NCI-H524 (cell line): ENCODE results near the gene CDHR5.

Experiments
- DNase-seq, 2 experiments: peaks; one replicate each; lab custom pipeline; 2025; lab: John Stamatoyannopoulos, UW

The CDHR5 gene

DNA sequence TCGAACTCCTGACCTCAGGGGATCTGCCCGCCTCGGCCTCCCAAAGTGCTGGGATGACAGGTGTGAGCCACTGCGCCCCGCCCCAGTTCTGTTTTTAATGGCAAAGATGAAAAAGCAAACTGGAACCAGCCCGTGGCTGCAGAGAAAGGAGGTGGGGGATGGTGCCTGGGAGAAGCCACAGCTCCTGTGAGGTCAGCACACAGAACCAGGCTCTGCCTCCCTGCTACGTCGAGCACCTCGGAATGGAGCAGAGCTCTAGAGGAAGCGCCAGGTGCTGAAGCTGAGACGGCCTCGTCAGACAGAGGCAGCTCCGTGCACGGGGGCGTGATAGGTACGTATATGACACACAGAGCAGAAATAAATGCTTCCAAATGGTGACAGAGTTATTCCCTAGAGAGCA lies 20.8 kb upstream of the CDHR5 start:
- DNase-seq, result no peak

DNA sequence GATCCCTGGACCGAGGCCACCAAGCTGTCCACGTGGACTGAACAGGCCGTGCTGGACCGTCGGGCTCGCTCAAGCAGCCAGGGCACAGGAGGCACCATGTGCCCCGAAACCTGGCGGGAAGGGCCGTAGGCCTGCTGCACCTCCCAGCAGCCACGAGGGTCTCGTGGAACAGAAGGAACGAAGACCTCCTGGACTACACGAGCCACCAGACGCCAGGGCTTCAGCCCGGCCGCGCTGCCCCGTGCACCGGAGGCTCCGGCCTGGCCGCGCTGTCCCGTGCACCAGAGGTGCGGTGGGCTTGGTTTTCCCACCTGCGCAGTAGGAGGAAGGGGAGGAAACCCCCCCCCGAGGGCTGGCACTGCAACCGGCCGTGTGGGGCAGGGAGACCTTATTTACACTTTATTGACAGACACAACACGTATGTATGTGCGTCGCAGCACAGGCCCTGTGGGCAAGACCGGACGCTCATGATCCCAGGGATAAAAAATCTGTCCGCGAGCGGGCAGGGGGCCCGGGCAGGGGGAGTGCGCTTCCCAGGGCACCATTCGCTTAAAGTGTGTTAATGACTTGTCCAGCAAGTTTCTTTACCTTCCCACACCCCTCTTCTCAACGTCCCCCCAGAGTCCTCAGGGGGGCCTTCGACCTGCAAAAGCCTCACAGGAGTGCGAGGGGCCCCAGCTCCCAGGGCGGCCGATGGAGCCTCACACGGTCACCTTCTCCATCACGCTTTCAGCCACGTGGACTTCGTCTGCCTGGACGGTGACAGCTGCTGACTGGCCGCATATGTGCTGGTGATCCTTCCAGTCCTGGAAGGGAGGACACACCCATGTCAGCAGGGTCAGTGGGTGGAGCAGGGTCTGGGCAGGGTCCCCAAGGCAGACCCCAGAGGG lies 19.3 kb upstream of the CDHR5 start:
- no peak for DNase-seq

DNA sequence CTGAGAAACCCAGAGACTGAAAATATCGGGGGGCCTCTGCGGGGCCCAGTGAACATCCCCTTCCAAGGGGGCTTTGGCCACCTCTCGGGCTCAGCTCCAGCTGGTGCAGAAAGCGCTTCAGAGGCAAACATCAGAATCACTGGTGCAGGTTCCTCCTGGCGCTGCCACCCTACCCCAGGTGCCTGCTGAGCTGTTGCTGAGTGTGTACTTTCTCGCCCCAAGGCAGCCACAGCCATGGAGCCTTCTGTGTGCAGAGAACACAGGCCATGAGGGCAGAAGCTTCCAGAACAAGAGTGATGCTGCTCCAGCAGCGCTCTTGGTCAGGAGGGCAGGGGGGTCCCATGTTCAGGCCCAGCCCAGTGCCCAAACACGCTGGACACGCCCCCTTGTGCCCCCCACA lies 18.6 kb upstream of the CDHR5 start:
- DNase-seq, result no peak

DNA sequence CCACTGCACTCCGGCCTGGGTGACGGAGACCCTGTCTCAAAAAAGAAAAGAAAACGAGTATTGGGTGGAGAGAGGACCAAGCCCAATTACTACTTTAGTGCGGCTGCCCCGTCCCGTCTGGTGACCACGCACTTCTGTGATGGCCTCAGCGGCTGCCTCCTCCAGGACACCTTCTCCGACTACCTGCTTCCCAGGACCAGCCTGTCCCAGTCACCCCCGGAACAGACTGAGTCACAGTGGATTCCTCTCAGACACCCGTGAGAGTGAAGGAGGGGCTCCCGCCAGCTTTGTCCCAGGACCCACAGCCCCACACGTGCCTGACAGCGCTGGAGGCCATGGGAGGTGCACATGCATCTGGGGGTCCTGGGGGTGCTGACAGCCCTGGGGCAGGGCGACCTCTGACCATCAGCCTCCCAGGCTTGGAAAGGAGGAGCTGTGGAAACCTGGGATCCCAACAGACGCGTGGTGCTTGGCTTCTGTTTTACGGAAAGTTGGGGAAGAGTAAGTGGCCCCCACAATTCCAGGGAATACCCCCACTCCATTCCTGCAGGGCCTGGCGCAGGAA lies 17.1 kb upstream of the CDHR5 start:
- DNase-seq, result no peak

DNA sequence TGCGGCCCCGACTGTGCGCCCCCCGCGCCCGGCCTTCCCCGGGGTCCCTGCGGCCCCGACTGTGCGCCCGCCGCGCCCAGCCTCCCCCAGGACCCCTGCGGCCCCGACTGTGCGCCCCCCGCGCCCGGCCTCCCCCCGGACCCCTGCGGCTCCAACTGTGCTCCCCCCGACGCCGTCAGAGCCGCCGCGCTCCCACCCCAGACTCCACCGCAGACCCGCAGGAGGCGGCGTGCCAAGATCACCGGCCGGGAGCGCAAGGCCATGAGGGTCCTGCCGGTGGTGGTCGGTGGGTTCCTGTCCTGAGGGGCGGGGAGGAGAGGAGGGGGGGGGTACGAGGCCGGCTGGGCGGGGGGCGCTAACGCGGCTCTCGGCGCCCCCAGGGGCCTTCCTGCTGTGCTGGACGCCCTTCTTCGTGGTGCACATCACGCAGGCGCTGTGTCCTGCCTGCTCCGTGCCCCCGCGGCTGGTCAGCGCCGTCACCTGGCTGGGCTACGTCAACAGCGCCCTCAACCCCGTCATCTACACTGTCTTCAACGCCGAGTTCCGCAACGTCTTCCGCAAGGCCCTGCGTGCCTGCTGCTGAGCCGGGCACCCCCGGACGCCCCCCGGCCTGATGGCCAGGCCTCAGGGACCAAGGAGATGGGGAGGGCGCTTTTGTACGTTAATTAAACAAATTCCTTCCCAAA lies 15.4 kb upstream of the CDHR5 start:
- DNase-seq, result no peak

DNA sequence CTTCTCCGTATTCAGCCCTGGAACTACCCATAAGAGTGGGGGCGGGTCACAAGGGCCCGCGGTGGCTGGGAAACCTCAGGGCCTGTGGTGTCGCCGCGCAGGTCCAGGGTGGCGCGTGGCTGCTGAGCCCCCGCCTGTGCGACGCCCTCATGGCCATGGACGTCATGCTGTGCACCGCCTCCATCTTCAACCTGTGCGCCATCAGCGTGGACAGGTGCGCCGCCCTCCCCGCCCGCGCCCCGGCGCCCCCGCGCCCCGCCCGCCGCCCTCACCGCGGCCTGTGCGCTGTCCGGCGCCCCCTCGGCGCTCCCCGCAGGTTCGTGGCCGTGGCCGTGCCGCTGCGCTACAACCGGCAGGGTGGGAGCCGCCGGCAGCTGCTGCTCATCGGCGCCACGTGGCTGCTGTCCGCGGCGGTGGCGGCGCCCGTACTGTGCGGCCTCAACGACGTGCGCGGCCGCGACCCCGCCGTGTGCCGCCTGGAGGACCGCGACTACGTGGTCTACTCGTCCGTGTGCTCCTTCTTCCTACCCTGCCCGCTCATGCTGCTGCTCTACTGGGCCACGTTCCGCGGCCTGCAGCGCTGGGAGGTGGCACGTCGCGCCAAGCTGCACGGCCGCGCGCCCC lies 14.7 kb upstream of the CDHR5 start:
- DNase-seq, result no peak

DNA sequence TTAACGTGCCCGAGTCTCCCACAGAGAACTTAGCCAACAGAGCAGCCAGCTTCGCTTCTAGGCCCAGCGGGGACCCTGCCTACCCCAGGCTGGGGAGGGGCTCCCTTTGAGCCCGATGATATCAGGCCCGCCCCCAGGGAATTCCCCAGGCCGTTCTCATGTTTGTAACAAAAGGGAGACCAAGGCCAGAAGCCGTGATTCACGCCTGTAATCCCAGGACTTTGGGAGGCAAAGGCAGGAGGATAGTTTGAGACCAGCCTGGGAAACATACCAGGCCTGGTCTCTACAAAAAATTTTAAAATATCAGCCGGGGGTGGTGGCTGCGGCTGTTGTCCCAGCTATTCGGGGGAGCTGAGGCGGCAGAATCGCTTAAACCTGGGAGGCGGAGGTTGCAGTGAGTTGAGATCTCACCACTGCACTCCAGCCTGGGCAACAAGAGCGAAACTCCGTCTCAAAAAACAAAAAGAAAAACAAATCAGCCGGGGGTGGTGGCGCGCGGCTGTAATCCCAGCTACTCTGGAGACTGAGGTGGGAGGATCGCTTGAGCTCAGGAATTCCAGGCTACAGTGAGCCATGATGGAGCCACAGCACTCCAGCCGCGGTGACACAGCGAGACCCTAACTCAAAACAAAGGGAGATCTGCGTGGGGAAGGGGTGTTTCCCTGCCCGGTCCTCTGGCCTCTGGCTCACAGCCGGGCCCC lies 14.0 kb upstream of the CDHR5 start:
- no peak for DNase-seq

DNA sequence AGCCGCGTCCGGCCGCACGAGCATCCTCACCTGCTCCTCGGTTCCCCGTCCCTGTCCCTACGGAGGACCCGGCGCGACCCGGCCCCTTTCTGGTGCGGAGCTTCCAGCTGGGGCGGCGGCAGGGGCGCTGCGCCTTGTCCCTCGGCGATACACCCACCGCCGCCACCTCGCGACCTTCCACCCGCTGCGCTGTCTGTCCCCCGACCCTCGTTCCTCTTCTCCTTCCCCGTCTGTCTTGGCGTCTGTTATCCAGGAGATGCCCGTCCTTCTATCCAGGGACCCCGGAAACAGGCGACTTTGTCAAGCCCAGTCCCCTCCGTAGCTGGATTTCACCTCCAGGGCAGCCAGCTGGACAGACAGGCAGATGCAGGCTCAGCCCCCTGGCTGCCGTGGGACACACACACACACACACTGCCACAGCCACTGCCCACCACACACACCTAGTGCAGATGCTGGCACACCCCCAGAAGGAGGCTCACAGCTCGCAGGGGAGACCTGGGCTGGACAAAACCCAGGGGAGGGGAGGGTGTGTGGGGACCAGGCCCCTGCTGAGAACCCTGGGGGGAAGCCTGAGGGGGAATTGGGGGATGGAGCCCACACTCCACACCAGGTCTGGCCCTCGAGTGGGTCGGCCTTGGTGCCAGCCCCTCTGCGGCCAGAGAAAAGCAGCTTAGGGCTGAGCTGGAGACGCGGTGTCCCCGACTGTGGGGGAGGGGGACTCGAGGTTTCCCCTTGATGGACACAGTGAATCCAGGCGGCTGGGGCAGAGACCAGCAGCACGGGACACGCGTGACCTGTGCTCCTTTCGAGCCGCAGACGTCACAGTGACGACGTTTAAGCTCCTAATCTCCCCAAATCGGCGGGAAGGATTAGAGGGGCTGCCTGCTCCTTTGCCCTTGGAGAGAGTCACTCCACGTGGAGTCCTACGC lies 13.1 kb upstream of the CDHR5 start:
- no peak for DNase-seq

DNA sequence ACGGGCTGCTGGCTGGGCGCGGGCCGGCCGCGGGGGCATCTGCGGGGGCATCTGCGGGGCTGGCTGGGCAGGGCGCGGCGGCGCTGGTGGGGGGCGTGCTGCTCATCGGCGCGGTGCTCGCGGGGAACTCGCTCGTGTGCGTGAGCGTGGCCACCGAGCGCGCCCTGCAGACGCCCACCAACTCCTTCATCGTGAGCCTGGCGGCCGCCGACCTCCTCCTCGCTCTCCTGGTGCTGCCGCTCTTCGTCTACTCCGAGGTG lies 12.5 kb upstream of the CDHR5 start:
- DNase-seq, result no peak

DNA sequence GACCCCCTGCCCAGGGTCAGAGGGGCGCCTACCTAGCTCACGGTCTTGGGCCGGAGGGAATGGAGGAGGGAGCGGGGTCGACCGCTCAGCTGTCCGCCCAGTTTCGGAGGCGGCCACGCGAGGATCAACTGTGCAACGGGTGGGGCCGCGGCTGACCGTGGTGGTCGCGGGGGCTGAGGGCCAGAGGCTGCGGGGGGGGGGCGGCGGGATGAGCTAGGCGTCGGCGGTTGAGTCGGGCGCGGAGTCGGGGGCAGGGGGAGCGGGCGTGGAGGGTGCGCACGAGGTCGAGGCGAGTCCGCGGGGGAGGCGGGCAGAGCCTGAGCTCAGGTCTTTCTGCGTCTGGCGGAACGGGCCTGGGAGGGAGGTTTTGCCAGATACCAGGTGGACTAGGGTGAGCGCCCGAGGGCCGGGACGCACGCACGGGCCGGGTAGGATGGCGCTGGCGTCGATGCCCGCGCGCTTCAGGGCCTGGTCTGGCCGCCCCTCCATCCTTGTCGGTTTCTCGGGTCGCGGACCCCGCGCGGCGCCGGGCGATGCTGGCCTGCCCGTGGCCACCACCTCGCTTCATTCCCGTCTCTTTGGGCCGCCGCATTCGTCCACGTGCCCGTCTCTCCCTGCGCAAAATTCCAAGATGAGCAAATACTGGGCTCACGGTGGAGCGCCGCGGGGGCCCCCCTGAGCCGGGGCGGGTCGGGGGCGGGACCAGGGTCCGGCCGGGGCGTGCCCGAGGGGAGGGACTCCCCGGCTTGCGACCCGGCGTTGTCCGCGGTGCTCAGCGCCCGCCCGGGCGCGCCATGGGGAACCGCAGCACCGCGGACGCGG lies 12.0 kb upstream of the CDHR5 start, which contains the start of gene DRD4:
Gene DRD4 (plus strand): TSS at position 759 of the 822 bp plus-strand sequence. CDS start 36 bp downstream, at position 795.
- no peak for DNase-seq

DNA sequence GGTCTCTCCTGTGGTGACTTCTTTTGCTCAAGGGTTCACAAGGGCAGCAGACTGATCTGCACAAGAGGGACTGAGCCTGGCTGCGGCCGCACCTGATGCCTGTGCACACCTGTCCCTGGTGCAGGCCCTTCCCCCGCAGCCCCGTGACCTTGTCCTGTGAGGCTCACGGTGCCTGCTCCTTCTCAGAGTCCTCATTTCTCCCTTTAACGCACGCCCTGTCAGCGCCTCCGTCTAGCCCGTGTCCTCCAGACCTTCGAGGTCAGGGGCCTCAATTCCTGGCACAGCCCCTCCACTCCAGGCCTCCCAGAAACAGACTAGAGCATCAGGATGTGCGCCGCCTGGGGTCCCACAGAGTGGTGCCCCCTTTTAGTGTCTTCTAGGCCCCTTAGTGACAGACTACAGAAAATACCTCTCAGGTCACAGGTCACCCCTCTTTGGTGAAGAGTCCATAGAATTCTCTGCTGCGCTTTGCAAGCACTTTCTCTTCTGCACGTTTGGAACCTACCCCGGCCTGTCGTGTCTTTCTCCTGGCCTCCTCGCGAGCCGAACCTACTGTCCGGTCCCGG lies 11.3 kb upstream of the CDHR5 start:
- DNase-seq, result no peak

DNA sequence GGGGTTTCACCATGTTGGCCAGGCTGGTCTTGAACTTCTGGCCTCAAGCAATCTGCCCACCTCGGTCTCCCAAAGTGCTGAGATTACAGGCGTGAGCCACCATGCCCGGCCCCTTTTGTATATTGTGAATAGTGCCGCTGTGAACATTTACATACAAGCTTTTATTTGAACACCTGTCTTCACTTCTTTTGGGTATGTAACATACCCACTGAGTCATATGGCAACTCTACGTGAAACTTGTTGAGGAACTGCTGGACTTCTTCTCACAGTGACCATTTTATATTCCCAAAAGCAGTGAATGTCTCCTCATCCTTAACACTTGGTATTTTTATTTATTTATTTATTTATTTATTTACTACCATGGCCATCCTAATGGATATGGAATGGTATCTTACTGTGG lies 6.1 kb upstream of the CDHR5 start:
- DNase-seq, result no peak

DNA sequence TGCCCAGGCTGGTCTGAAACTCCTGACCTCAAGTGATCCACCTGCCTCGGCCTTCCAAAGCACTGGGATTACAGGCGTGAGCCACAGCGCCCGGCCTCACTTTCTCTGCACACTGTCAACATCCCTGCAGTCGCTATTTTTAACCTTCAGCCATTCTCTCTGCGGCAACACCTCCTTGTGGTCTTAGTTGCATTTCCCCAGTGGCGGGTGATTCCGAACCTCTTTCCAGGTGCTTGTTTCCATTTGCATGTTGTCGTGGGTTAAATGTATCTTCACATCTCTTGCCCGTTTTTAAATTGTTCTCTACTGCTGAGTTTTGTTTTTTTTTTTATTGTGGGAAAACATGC lies 4.5 kb upstream of the CDHR5 start:
- no peak for DNase-seq

DNA sequence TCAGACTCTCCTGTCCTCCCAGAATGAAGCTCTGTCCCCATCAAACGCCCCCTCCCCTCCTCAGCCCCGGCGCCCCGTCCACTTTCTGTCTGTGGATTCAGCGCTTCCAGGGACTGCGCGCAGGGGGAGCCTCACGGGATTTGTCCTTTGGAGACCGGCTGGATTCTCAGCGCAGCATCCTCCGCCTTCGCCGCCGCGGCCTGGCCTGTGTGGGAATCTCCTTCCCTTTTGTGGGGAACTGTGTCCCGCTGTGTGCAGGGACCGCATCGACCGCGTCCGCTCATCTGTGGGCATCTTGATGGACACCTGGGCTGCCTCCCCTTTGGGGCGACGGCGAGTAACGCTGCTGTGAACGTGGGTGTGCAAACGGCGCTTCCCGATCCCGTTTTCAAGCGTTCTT lies 3.3 kb upstream of the CDHR5 start:
- DNase-seq, result no peak

DNA sequence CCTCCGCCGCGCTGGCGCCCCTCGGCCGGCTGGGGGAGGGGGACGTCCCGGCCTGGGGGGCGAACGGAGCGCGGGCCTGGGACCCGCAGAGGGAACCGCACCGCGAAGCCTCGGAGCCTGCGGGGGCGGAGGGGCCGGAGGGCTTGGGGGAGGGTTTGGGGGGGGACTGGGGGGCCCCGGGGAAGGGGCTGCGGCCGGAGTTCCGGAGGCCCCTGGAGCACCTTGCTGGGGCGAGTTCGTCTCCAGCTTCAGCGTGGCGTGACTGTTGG lies 2.5 kb upstream of the CDHR5 start:
- no peak for DNase-seq

DNA sequence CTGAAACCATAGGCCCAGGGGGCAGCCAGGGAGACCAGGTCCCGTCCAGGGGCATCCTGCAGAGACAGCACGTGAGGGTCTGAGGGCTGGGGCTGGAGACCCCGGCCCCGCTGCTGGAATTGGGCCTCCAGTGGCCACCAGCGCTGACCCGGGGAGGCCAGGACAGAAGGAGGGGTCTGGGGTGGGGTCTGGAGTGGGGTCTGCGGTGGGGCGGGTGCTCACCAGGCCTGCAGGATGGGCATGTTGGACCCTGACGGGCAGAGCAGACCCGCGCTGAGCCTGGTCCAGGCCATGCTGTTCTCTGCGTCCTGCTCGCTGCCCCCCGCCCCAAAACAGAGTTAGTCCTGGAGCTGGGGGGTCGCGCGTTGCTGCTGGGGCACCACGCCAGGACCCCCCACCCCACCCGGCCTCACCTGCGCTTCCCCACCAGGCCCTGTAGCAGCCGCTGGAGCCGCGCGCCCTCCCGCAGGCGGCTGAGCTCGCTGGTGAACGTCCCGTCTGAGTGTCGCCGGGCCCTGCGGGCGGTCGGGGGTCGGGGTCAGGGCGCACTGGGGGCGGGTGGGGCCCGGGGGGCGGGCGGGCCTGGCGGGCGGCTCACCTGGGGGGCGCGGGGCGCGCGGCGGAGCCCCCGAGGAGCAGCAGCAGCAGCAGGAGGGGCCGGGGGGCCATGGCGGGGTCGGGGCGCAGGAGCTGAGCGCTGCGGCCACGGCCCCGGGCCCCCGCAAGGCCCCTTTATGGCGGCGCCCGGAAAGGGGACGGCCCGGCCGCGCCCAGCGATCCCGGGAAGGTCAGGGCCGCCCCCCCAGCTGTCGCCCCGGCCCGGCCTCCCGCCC lies 1.9 kb upstream of the CDHR5 start, which contains the start of gene SCT:
Gene SCT (minus strand): TSS at position 707 of the 833 bp plus-strand sequence. CDS start 38 bp downstream, at position 669.
- DNase-seq, result no peak

DNA sequence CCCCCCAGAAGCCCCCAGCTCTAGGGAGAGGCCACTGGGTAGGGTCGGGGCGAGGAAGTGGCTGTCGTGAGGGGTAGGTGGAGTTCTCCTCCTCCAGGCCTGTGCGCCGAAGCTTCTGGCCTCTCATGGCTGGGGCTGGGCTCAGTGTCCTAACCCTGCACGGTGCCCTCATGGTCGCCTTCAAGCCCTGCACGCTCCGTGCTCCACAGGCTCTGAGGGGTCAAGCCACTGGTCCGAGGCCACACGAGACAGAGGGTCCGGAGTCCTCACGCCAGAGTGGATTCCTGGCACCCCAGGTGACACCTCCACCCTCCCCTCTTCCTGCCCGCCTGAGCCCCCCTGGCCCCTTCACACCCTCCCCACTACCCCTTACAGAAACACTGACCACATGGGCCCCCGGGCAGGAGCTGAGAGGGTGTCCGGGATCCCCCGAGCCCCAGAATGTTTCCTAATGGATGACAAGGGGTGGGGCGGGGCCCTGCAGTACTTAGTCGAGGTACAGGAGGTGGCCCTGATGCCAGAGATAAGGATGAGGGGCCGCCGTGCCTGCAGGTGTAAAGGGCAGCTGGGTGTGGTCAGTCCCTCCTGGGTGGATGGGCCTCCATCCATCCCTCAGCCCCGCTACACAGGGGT lies 997 bp upstream of the CDHR5 start:
- DNase-seq, result no peak

DNA sequence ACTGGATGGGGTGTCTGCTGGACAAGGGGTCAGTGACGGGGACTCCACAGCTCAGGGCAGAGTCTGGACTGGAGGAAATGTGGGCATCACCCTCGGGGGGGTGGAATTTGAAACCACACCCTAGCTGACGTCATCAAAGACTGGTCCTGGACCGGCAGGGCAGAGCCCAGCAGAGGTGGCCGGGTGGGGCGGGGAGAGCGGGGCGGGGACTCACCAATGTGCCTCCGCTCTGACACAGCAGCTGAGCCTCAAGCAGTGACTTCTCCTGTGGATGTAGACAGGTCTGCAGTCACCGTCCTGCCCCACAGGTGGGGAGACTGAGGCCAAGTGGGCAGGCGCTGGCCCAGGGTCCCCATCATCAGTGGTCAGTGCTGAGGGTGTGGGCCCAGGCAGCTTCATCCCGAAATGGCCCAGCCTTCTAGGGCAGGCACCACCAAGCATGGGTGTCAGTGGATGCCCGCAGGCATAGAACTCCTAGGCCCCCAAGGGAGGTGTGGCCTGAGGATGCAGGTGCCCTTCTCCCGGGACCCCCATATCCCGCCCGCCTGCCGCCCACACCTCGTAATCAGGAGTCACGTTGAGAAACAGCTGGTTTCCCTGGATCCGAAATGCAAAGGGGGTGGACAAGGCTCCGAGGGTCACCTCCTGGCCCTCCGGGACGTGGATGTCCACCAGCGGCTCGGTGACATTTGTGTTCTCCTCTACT lies 603 bp downstream of the CDHR5 start:
- no peak for DNase-seq
